HCT116 (cell line): ENCODE results near the gene UBTD1. TPM values are rescaled to one million over a fixed set of nuclear protein-coding genes. Genes with fewer than 3 reads are reported as not detected.

ENCODE experiments used
- ATAC-seq: fragments of 200-7000 bp; cut with Tn5 transposase; 2 replicates; pipeline ENCODE4 v1.9.1; 2020; ENCODE audit warnings: mild to moderate bottlenecking, moderate library complexity
- BruUV-seq: library from RNA; stranded (reverse); fragments of 400-500 nt; replicated peaks from 2 replicates; lab custom pipeline; 2021; lab: Mats Ljungman, UMichigan
- CTCF ChIA-PET: fragments of 300-600 bp; sonication (Branson Sonifier 250); formaldehyde crosslinking; loops from one replicate; lab custom pipeline; 2021; ENCODE audit warnings: antibody characterized with exemption; lab: Charles Lee
- POLR2A ChIA-PET: fragments of 300-600, 350-600 bp; sonication (Branson Sonifier 250); formaldehyde crosslinking; loops from one replicate; lab custom pipeline; 2021; ENCODE audit warnings: antibody characterized with exemption; lab: Charles Lee
- RAD21 ChIA-PET, 2 experiments: fragments of 300-600 bp; sonication (Branson Sonifier 250); formaldehyde crosslinking; loops; one replicate each; lab custom pipeline; 2023; ENCODE audit warnings: low total read pairs in 2 of 2; ENCODE audit not compliant: uncharacterized antibody in 2 of 2, unreplicated experiment in 2 of 2, low non-redundant PET in 1 of 2; lab: Charles Lee
- DNase-seq: peaks from one replicate; pipeline ENCODE4 v3.0.0-alpha.2; 2010; ENCODE audit warnings: low read depth, low spot score
- H2AFZ ChIP-seq: fragments of 200-600 bp; shearing (Covaris generic), sonication (generic); 2 replicates; pipeline ENCODE4 v1.6.1; 2017; ENCODE audit warnings: low read depth, mixed run types, mixed read lengths, antibody characterized with exemption, low read length; ENCODE audit not compliant: poor library complexity, severe bottlenecking
- H3K27ac ChIP-seq: 2 replicates; pipeline ENCODE4 v1.5.1; 2012; ENCODE audit warnings: low read depth, low read length
- H3K27me3 ChIP-seq: fragments of 200-600 bp; sonication (generic); 2 replicates; pipeline ENCODE4 v1.6.1; 2016; ENCODE audit warnings: mixed run types, low read length, mixed read lengths; ENCODE audit not compliant: insufficient read depth
- H3K36me3 ChIP-seq, 2 experiments: fragments of 200-500 bp in 1 of 2; fragments of 200-600 bp in 1 of 2; sonication (Bioruptor generic) in 1 of 2; sonication (generic) in 1 of 2; 2 replicates each; pipeline versions ENCODE4 v1.5.1 to v1.6.1; 2014 to 2016; ENCODE audit warnings: low read length in 2 of 2, inconsistent platforms in 1 of 2, mixed read lengths in 1 of 2, mixed run types in 1 of 2; ENCODE audit not compliant: insufficient read depth in 2 of 2, control insufficient read depth in 1 of 2
- H3K4me1 ChIP-seq, 2 experiments: fragments of 200-600 bp in 1 of 2; sonication (generic) in 1 of 2; 2 replicates each; pipeline versions ENCODE4 v1.5.1 to v1.6.1; 2012 to 2017; ENCODE audit warnings: low read length in 2 of 2, inconsistent platforms in 1 of 2, mild to moderate bottlenecking in 1 of 2, mixed read lengths in 1 of 2, mixed run types in 1 of 2, moderate library complexity in 1 of 2; ENCODE audit not compliant: insufficient read depth in 2 of 2, control insufficient read depth in 1 of 2
- H3K4me2 ChIP-seq: fragments of 200-600 bp; sonication (generic); 2 replicates; pipeline ENCODE4 v1.6.1; 2017; ENCODE audit warnings: mixed run types, low read length, mixed read lengths
- H3K4me3 ChIP-seq, 2 experiments: fragments of 200-600 bp in 1 of 2; sonication (generic) in 1 of 2; replicated peaks in 1 of 2; 2 replicates each; pipeline ENCODE4 v1.5.1; 2011 to 2016; ENCODE audit warnings: low read length in 2 of 2, control low read depth in 1 of 2, low read depth in 1 of 2, mild to moderate bottlenecking in 1 of 2, mixed read lengths in 1 of 2, mixed run types in 1 of 2
- H3K79me2 ChIP-seq: fragments of 200-600 bp; sonication (generic); 2 replicates; pipeline ENCODE4 v1.6.1; 2017; ENCODE audit warnings: mild to moderate bottlenecking, mixed run types, low read length, moderate library complexity, mixed read lengths; ENCODE audit not compliant: insufficient read depth
- H3K9ac ChIP-seq: fragments of 200-600 bp; sonication (generic); 2 replicates; pipeline ENCODE4 v1.6.1; 2016; ENCODE audit warnings: low read length, mixed read lengths
- H3K9me2 ChIP-seq: fragments of 200-600 bp; sonication (generic), shearing (Covaris generic); 2 replicates; pipeline ENCODE4 v1.6.1; 2017; ENCODE audit warnings: mixed run types, mild to moderate bottlenecking, moderate library complexity; ENCODE audit not compliant: insufficient read depth
- H3K9me3 ChIP-seq, 2 experiments: fragments of 200-500 bp in 1 of 2; fragments of 200-600 bp in 1 of 2; sonication (Bioruptor generic) in 1 of 2; sonication (generic) in 1 of 2; 2 replicates each; pipeline ENCODE4 v1.6.1; 2014 to 2017; ENCODE audit warnings: low read length in 2 of 2, mixed read lengths in 2 of 2, inconsistent platforms in 1 of 2, low read depth in 1 of 2, mild to moderate bottlenecking in 1 of 2, mixed run types in 1 of 2, moderate library complexity in 1 of 2; ENCODE audit not compliant: control insufficient read depth in 1 of 2, insufficient read depth in 1 of 2
- H4K20me1 ChIP-seq: fragments of 200-600 bp; sonication (generic), shearing (Covaris generic); 2 replicates; pipeline ENCODE4 v1.6.1; 2017; ENCODE audit warnings: mixed run types, mild to moderate bottlenecking, moderate library complexity; ENCODE audit not compliant: insufficient read depth
- ATF3 ChIP-seq: IDR thresholded peaks from 2 replicates; pipeline ENCODE4 v1.6.1; 2012
- EGR1 ChIP-seq: IDR thresholded peaks from 2 replicates; pipeline ENCODE4 v1.6.1; 2012; ENCODE audit warnings: low read depth
- EZH2phosphoT487 ChIP-seq: fragments of 200-600 bp; IDR thresholded peaks from 2 replicates; pipeline ENCODE4 v1.6.1; 2018; ENCODE audit warnings: antibody characterized with exemption, borderline replicate concordance
- POLR2A ChIP-seq: IDR thresholded peaks from 2 replicates; pipeline ENCODE4 v1.7.0; 2011; ENCODE audit warnings: borderline replicate concordance; ENCODE audit not compliant: insufficient read depth, insufficient read length; ENCODE audit errors: extremely low read depth
- REST ChIP-seq: IDR thresholded peaks from 2 replicates; pipeline ENCODE4 v1.6.1; 2012; ENCODE audit warnings: low read depth
- SIN3A ChIP-seq: IDR thresholded peaks from 2 replicates; pipeline ENCODE4 v1.6.1; 2012; ENCODE audit warnings: low read depth
- SP1 ChIP-seq: IDR thresholded peaks from 2 replicates; pipeline ENCODE4 v1.6.1; 2012; ENCODE audit warnings: low read depth
- YY1 ChIP-seq: IDR thresholded peaks from 2 replicates; pipeline ENCODE4 v1.6.1; 2011; ENCODE audit warnings: low read length, low read depth, moderate library complexity, mild to moderate bottlenecking; ENCODE audit not compliant: insufficient replicate concordance; ENCODE audit errors: extremely low read depth
- ZNF274 ChIP-seq: fragments of 200-500 bp; sonication (Bioruptor generic); IDR thresholded peaks from 2 replicates; pipeline ENCODE4 v1.6.1; 2014; ENCODE audit warnings: mild to moderate bottlenecking, low read depth, low read length, inconsistent platforms
- intact Hi-C: fragments of 100-400 bp; cut with micrococcal nuclease; formaldehyde crosslinking; loops from 2 replicates; pipeline ENCODE4 v1.10.0; 2022
- total RNA-seq: library from RNA; stranded (reverse); gene quantifications from one replicate; pipeline ENCODE4 v1.2.1, GENCODE V29; 2021; ENCODE audit not compliant: unreplicated experiment

Gene UBTD1
- total RNA-seq, 1 experiment from 2014 or later, result 12.8 TPM

GRCh38 chr10:97564776-97565175 is 66.1 kb downstream of the UBTD1 start:
- Histone ChIP-seq H3K9ac (no peak overlapping the region), H3K4me2 (no peak overlapping the region), H3K27ac (no peak overlapping the region), H3K27me3 (no peaks in the 10 kb centered on the region), H3K9me2 (no peaks in the 10 kb centered on the region), H3K9me3 (peaks cover 0 to 15% of the 10 kb centered on the region in 2 experiments; a peak in 1 of 4 replicates), H3K4me3 (no peak overlapping the region), H3K4me1 (no peaks in the 10 kb centered on the region), H4K20me1 (no peaks in the 10 kb centered on the region), H3K36me3 (no peaks in the 10 kb centered on the region), H2AFZ (no peak overlapping the region), H3K79me2 (no peaks in the 10 kb centered on the region)
- no peak for DNase-seq
- ChIA-PET POLR2A (no interaction called here), RAD21 (no interaction called here), CTCF (interaction anchor here (1.6 kb wide), 1 partner anchor 30 kb away, joined by 4 read pairs; no protein-coding TSS in a partner anchor)
- ATAC-seq, result no peak
- no TSS peak for BruUV-seq
- no peak for TF ChIP-seq POLR2A
- no peak for TF ChIP-seq ZNF274
- intact Hi-C loops, result no loop called here

DNA sequence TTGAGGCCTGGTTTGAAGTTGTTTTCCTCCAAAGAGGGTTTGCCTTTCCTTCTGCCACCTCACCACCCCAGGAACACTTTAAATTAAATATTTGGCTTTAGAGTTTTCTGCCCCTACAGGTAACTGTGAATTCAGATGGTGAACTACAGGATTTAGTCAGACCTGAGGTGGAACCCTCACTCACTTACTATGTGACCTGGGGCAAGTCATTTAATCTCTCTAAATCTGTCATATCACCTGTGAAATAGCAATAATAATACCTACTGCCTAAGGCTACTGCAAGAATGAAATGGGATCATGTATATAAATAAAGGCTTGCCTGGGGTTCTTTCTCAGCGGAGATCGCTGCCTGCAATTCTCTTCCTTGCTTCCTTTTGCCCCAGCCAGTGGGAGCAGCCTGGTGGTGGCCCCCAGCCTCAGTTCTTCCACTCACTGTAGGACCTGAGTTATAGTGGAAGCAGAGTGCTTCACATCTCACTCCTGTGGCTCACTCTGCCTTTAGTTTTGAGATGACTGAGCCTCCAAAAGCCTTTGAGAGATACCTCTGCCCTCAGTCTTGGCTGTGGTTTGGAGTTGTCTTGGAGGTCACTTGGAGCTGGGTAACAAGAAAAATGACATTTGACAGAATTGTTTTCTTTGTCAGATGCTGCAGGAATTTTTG is 67.7 kb downstream of the UBTD1 start:
- H3K79me2 ChIP-seq, result no peaks in the 10 kb centered on the region
- H3K36me3 ChIP-seq, result no peaks in the 10 kb centered on the region
- intact Hi-C loops, result no loop called here
- H4K20me1 ChIP-seq, result no peaks in the 10 kb centered on the region
- H3K27me3 ChIP-seq, result no peaks in the 10 kb centered on the region
- no peak overlapping the region for H3K27ac ChIP-seq
- no peak for ATAC-seq
- peaks cover 0 to 15% of the 10 kb centered on the region in 2 experiments; a peak in 1 of 4 replicates for H3K9me3 ChIP-seq
- no peak for DNase-seq
- ChIA-PET RAD21 (no interaction called here), POLR2A (no interaction called here), CTCF (no interaction called here)
- peaks cover 10 to 12% of the 10 kb centered on the region in 2 experiments for H3K4me1 ChIP-seq
- H3K9me2 ChIP-seq, result no peaks in the 10 kb centered on the region
- no peak overlapping the region for H3K4me3 ChIP-seq
- no TSS peak for BruUV-seq
- no peak overlapping the region for H2AFZ ChIP-seq
- no peak overlapping the region for H3K9ac ChIP-seq
- no peak overlapping the region for H3K4me2 ChIP-seq
- no peak for TF ChIP-seq EZH2phosphoT487
- TF ChIP-seq SP1, result no peak
- TF ChIP-seq ATF3, result no peak
- TF ChIP-seq REST, result no peak
- no peak for TF ChIP-seq YY1
- no peak for TF ChIP-seq SIN3A
- TF ChIP-seq EGR1, result no peak
- TF ChIP-seq, all 23 proteins: peak for 0
